CD4-positive, alpha-beta T cell treated with Interferon alpha-2 for 1 hour (primary cell): ENCODE measurements around the gene BDKRB2.
"Not testable (repeated sequence)": the region's sequence is repeated elsewhere in the genome, so short reads cannot be mapped to it uniquely, and the experiment has no call there.

Experiments used
- DNase-seq, 2 donors: peaks; one replicate each; pipeline ENCODE4 v3.0.0-alpha.2; 2020 to 2022

BDKRB2 gene

DNA sequence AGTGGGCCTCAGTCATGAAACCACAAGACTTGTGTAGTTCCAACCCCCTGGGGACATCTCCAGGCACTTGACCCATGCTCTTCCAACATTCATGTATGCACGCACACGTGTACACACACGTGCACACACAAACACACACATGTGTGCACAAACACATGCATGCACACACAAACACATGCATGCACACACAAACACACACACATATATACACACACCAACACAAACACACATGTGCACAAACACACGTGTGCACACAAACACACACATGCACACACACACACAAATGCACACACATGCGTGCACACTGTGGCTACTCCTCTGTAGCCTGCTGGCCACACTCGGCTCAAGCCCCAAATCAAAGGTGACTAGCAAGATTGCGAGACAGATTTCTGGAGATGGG, 22.8 kb downstream of the BDKRB2 start:
- DNase-seq = no peak

DNA sequence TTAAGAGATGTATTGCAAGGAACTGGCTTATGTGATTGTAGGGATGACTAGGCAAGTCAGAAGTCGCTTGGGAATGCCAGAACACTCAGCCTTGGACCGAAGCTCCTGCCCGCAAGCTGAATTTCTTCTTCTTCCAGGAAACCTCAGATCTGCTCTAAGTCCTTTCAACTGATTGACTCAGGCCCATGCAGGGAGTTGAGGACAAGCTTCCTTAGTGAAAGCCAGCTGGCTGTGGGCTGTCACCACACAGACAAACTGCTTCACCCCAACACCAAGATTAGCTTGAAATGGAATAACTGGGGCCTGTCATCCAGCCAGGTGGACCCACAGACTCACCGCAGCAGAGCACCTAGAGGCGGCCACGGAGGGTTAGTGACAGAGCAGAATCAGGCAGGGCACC, 24.7 kb downstream of the BDKRB2 start:
- DNase-seq = no peak

DNA sequence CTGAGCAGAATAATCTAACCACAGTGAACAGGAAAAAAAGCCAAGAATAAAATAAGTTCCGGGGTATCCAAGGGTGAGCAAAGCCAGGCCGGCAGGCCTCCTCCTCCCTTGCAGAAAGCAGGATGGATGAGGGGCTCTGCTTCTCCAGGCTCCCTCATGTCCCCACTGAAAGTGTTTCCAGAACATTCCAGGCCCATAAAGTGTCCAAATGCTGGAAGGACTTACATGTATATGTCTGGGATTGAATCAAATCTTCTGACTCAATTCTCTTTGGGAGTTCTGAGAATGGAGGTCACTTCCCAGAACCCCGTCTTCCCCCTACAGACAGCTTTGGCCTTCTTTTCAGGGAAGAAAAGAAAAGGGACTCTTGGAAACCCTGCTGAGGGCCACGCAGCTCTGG, 26.4 kb downstream of the BDKRB2 start:
- DNase-seq = no peak

DNA sequence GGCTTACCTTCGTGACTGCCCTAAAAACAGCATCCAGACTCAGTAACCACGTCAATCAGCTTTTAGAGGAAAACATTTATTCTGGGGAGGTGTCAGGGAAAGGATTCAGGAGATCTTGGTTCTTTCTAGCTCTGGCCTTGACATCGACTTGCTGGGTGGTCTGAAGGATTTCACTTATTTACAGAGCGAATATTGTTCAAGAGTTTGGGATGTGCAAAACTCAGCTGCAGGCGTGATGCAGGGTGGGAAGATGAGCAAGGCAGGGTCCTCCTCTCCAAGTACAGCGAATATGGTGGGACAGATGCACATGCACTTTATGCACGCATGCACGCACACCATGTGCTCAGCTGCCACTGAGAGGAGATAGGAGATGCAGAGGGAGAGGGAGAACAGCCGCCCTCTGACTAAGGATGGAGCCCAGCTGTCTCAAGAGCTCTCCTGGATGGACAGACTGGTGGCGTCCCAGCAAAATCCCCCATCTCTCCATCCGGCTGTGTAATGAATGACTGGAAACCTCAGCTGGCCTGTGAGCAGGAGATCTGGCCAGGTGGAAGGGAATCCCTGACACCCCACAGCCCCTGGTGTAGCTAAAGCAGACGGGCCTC, 27.0 kb downstream of the BDKRB2 start:
- DNase-seq = no peak

DNA sequence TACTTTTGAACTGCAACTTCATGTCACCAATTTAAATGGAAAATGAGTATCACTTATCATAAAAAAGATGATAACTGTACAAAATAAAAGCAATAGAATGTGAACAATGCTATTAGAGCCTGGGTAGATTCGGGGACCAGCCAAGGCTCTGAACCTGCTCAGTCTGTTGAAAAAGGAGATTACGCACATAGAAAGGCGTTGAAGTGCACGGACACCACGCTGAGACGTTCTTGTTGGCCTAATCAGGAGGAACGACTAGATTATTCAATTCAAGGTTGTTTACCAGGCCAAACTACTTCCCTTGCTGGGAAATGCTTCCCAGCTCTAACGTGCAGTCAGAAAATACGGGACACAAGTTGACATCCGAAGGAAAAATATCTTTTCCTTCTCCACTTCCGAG, 27.9 kb downstream of the BDKRB2 start:
- DNase-seq = no peak

DNA sequence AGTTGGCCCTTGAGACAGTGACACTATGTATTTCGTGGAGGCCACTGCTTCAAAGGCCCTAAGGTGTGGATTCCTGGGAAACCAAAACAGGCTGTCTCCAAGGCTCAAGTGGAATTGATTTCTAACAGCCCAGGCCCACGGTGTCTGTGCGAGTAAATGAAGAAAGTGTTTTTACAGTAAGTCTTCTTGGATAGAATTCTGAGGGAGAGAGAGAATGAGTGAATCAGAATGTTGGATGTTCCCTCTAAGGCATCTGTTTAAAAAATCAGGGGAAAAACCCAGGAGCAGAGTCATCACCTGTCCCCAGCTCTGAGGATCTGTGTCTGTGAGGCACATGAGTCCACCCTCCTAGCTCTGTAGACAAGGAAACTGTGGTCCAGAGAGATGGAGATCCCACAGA, 29.0 kb downstream of the BDKRB2 start:
- no peak for DNase-seq

DNA sequence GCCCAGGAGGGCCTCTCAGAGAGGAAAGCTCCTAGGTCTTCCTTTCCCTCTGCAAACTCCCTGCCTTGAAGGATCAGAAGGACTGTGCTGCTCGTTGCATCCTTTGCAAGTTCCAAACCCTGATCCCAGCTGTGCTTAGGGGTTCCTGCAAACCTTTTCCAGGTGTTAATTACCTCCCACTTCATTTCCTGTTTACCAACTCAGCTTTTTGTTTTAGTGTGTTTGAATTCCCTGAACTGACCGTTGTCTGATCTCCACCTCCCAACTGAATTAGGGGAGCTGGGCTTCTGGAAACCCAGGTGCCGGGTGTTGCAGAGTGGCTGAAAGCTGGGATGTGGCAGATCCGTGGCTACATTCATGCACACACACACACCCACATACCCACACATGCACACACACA, 30.8 kb downstream of the BDKRB2 start:
- DNase-seq = no peak

DNA sequence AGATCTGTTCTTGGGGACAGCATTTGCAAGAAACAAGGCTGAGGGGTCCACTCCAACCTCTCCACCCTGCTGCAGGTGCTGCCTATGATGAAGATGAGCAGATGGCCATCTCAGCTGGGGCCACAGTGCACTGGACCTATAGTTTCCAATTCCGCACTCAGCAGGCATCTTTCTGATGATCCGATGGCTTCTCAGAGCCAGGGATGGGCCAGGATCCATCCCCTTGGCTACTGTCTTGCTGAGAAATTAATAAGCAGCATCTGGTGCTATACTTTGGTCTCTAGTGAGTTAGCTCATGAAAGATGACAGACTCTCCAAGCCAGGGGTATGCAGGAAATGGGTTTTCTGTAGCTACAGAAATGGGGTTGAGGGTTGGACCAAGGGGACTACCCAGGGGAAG, 33.0 kb downstream of the BDKRB2 start:
- DNase-seq = no peak

DNA sequence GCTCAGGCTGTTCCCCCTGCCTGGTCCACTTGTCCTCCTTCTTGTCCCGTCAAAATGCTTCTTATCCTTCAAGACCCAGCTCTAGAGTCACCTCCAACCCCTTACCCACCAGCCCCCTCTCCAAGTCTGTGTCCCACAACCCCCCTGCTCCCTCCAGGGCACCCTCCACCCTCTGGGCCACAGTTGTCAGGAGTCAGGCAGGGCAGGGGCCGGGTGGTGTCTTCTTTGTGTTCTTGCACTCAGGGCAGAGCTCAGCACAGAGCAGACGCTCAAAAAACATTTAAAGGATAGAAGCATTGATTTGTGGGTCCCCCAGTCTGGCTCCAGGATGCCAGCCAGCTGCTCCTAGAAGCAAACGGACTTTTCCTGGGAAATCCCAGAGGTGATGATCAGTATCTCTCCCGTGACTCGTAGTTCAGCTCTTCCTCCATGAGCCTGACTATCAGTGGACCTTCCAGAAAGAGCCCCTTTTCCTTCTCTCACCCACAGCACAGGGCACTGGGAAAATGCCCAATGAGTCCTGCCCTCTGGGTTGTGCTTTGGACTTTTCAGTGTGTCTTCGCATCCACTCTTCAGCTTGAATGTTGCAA, 34.1 kb downstream of the BDKRB2 start:
- no peak for DNase-seq

DNA sequence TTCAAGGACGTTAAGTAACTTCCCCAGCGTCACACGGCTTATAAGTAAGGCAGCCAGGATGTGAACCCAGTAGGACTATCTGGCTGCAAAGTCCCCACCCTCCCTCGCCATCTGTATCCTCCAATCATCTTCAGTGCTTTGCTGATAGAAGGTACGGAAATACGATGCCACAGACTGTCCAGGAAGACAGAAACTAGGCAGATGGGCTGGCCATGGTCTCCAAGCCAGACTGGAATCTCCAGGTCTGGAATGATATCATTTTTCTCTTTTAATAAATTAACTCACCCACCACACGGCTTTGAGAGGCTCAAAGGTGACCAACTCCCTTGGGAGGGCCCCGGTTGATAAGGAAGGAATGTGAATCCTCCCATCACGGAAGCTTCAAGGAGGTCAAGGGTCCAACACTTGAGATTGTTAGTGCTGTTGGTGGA, 35.1 kb downstream of the BDKRB2 start:
- DNase-seq = no peak

DNA sequence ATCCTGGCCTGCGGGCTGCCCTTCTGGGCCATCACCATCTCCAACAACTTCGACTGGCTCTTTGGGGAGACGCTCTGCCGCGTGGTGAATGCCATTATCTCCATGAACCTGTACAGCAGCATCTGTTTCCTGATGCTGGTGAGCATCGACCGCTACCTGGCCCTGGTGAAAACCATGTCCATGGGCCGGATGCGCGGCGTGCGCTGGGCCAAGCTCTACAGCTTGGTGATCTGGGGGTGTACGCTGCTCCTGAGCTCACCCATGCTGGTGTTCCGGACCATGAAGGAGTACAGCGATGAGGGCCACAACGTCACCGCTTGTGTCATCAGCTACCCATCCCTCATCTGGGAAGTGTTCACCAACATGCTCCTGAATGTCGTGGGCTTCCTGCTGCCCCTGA, 36.0 kb downstream of the BDKRB2 start:
- no peak for DNase-seq

DNA sequence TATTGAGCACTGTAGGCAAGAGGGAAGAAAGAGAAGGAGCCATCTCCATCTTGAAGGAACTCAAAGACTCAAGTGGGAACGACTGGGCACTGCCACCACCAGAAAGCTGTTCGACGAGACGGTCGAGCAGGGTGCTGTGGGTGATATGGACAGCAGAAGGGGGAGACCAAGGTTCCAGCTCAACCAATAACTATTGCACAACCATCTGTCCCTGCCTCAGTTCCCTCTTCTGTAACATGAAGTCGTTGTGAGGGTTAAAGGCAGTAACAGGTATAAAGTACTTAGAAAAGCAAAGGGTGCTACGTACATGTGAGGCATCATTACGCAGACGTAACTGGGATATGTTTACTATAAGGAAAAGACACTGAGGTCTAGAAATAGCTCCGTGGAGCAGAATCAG, 37.5 kb downstream of the BDKRB2 start:
- DNase-seq = no peak

DNA sequence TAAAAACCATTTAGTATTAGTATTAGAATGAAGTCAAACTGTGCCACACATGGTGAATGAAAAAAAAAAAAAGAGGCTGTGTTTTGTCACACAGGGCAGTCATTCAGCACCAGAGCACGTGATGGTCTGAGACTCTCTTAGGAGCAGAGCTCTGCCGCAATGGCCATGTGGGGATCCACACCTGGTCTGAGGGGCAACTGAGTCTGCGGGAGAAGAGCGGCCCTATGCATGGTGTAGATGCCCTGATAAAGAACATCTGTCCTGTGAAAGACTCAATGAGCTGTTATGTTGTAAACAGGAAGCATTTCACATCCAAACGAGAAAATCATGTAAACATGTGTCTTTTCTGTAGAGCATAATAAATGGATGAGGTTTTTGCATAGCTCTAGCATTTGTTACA, 39.1 kb downstream of the BDKRB2 start:
- DNase-seq = no peak

DNA sequence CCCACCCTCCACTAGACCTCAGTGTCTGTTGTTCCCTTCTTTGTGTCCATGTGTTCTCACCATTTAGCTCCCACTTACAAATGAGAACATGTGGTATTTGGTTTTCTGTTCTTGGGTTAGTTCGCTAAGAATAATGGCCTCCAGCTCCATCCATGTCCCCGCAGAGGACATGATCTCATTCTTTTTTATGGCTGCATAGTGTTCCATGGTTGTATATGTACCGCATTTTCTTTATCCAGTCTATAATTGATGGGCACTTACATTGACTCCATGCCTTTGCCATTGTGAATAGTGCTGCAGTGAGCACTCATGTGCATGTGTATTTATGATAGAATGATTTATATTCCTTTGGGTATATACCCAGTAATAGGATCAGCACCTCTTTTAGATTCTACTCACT, 40.4 kb downstream of the BDKRB2 start:
- not testable (repeated sequence) for DNase-seq

DNA sequence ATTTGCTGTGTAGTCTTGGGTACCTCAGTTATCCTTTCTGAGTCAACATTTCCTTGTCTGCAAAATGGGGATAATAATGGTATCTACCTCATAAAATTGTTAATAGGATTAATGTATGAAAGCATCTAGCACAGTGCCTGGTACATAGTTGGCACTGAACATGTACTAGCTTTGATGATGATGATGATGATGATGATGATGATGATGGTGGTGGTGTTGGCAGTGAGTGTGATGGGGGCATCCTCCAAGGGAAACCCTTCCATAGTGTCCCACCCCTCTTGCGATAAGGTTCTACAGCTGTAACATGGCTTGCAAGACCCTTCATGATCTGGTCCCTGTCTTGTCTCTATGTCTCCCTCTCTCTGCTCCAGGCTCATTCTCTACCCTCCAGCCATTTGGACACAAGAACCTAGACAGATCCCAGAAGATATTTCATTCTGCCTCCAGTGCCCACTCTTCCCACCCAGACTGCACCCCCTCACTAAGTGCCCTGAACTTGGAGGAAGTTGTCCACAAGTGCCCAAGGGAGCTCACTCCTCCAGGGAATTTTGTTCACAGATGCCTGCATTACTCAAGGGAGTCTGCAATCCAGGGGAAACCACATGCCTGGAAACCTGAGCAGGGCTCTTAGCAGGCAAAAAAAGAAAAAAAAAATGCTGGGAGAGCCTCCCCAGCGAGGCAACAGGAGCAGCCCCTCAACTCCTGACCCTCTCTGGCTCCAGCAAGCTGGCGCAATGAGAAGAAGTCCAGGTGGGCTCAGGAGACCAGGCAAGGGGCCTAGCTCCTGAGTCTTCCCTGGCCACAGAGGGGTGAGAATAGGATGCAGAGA, 41.3 kb downstream of the BDKRB2 start:
- DNase-seq = no peak

DNA sequence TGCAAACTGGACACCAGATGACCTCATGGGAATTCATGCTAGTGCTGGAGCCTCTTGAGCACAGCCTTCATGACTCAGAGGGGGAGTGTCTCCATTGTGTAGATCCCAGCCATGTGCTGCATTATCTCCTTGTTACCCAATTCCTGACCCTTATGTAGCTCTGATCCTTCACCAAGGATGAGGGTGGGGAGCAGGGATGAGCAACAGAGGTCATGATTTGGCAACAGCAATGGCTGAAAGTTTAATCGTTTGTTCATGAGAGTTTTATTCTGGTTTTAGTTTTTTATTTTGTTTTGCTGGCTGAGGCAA, 41.9 kb downstream of the BDKRB2 start:
- no peak for DNase-seq

DNA sequence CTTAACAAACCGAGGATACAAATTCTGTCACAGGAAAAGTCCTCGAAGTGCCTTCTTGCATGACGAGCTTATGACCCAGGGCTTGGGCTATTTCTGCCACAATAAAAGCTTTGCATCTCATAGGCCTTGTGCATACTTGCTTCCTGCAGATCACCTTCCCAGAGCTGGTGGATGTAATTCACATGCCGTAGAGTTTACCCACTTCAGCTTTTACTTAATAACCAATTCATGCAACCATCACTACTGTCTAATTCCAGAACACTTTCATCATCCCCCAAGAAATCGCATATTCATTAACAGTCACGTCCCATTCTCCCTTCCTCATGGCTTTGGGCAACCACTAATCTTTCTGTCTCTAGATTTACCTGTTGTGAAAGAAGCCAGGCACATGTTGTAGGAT, 42.4 kb downstream of the BDKRB2 start:
- DNase-seq = no peak

DNA sequence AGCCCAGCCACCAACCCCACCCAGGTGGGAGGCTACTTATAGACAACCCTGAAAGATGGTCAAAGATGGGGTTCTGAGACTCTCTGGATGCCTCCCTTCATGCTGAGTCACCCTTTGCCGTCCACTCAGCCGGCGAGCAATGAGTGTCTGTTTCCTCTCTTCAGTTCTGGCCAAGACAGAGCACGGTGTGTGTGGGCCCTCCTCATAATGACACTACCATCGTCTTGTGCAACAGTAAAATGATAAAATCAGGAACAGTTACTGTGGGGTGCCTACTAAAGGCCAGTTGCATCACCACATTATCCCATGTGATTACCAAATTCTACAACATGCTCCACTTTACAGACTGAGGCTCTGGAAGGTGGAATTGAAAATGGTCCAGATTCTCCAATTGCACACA, 44.4 kb downstream of the BDKRB2 start:
- DNase-seq = peak in 1 of 2 donors; percentile 33

DNA sequence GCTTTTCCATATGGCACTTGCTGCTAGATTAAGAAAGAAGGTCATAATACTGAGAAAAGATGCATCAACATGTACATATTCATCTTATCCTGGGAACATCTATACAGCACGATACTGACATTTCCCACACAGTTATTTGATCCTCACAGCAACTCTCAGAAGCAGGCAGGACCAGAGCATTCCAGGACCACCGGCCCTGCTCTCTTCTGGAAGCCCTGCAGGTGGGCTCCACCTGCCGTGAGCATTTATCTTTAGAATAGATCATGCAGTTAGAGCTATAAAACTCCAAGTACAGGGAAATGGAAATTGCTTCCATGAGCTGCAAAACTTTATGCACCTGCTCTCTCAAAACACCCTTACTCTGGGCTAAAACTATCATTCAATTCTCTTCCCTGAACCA, 45.8 kb downstream of the BDKRB2 start:
- no peak for DNase-seq

DNA sequence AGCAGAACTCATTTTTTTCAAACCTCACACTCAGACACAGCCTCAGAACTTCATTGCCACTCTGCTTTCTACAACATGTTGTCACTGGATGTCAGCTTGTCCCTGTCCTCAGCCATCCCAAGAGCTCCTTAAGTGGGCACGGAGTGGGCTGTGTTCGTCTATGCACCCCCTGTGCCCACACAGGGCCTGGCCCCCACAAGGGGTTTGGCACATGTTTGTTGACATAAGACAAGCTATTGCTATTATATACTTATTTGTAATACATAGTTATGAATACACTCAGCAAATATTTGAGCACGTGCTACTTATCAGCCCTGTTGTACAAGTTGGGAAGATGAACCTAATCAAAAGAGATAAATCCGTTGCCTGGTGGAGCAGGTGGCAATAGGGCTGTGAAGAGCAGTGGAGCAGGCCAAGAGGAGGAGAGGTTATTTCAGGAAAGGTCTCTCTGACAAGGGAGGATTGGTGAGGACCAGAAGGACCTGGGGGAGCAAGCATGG, 47.1 kb downstream of the BDKRB2 start:
- DNase-seq = no peak

DNA sequence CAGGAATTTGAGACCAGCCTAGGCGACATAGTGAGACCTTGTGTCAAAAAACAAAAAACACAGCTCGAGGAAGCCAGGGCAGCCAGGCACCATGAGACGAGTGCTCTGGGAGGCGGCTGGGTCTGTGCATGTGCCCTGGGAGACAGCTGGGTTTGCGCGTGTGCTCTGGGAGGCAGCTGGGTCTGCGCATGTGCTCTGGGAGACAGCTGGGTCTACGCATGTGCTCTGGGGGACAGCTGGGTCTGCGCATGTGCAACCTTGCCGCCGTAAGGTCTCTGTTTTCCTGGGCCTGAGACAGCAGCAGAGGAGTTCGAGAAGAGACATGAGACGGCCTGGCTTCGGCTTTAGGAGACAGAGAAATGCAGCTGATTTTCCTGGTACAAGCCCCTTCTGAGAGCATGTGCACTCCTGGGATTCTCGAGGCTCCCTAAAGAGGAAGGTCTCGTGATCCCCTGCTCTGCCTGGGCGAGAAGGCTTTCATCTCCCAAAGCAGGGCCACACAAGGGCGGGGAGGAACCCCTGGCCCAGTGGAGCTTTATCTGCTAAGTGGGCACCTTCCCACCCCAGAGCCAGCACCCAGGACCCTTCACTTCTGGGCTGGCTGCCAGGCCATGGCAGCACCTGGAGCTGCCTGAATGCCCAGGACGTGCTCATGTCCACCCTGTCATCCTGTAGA, 47.8 kb downstream of the BDKRB2 start:
- DNase-seq = no peak

DNA sequence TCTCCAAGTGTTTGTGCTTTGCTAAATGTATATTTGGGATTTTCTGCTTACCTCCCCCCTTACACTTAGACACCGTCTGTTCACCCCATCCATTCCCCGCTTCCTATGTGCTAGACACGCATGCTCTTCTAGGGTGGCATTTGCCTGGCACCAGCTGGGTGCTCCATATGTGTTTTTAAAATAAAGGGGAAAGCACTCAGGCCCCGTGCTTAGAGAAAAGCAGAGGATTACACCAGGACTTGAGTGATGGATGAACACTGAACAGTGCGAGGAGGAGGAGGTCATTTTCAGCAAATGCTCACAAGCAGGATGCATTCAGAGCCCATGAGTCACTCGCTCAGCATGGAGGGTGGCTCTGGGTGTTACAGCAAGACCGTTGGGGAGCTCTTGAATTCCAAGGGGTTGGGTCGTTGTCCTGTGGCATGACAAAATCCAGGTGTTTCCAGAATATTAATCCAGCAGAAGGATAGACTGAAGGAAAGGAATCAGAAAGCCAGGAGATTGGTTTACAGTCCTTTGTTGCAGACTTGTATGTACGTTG, 48.4 kb downstream of the BDKRB2 start:
- no peak for DNase-seq

DNA sequence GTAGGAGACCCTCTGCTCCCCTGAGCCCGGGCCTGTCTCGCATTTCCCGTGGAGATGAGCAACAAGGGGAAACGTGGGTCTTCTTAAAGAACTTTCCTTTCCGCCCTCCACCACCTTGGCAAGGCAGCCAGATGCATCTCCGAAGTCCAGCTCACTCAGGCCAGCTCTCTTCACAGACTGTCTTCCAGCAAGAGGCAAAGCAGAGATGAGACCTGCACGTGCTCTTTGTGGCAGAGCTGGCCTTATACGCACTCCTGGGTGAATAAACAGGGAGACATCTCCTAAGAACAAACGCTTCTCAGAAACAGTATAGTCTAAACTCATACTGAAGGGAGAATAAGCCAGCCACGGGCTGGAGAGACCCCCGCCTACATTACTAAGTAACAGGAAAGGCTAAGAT, 50.0 kb downstream of the BDKRB2 start:
- no peak for DNase-seq
